ENCODE data around the gene KRT83.
"Not testable (repeated sequence)": the region's sequence is repeated elsewhere in the genome, so short reads cannot be mapped to it uniquely, and the experiment has no call there.

The KRT83 gene

DNA sequence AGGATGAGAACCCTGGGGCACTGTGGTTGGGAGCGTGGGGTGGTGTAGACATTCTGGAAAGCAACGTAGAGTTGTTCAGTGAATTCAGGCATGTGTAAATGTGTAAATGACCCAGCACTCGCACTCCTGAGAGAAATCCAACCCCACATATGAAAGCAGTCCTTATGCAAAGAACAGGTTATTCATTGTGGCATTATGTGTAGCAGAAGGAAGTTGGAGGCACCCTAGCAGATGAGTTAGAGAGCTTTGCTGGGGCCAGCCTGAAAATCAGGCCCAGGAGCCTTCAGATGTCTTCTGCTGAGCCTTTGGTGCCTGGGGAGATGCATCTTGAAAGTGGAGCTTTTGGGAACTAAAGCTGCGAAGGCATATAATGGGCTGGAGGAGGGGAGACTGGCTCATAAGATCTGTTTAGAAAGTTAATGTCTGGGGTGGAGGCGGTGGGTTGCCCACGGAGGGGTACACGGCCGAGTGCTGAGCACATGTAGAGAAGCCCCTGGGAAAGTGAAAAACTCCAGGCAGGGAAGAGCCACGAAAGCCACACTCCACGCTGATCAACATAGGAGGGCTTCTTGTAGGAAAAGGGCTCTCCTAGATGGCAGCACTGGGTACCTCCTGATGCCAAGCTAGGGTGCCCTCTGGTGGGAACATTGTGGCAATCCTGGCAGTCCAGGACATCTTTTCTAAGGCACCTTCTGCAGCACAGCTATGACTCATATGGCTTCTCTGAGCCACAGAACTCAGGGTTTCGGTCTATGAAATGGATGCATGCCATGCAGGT, 6.0 kb upstream of the KRT83 start:
- H3K27me3 Mint-ChIP-seq = peaks cover 36% of the 10 kb centered on the region
- no peak overlapping the region for H3K4me3 Mint-ChIP-seq
- ATAC-seq (peak; percentile 98), DNase-seq (peak; percentile 67 to 85)
- H3K9me3 Mint-ChIP-seq = no peaks in the 10 kb centered on the region
- H3K27ac Mint-ChIP-seq = no peak overlapping the region
- H3K4me1 Mint-ChIP-seq = peaks cover 16% of the 10 kb centered on the region

DNA sequence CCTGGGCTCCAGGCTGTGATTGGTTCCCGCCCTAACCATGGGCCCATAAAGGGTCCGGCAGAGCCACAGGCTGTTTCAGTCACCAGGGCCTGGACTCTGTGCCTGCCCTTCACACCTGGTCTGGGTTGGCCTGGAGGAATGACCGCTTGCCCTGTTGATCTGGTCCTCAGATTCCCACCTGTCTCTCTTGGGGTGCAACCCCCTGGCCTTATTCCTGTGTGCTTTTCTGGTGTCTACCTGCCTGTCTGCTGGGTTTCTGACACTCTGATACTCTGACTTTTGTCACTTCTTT, 2.9 kb upstream of the KRT83 start:
- Mint-ChIP-seq H3K9me3 (no peaks in the 10 kb centered on the region), H3K27ac (no peak overlapping the region), H3K4me3 (no peak overlapping the region), H3K4me1 (peaks cover 16% of the 10 kb centered on the region), H3K27me3 (peaks cover 62% of the 10 kb centered on the region)
- no peak for DNase-seq
- no peak for ATAC-seq

DNA sequence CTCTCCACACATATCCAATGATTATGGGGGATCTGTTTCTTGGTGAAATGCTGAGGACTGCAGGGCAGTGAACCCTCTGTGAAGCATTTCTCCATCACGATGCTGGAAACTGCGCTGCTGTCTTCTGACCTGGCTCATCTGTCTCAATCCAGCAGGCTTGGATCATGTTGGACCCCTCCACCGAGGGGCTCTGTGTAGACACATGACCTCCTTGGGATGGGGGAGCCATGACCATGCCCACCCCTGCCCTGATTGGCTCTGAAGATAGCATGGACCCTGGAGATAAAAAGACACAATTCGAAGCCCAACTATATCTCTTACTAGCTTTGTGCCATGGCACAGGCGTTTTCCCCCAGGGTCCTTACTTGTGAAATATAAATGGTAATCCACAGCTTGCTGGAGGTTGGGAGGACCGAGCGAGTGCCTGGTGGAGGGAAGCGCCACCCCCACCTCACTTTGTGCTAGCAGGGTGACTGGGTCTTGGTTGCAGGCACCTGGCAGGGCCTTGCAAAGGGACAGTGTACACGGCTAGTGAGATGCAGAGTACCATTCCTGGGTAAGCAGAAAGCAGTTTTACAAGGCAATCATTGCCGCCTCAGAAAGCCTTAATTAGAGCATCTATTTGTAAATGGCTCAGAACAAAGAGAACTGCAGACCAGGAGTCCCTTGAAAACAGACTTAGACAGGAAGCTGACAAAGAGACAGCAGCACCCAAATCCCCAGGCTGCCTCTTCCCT, 2.4 kb upstream of the KRT83 start:
- Mint-ChIP-seq H3K27me3 (peaks cover 62% of the 10 kb centered on the region), H3K4me1 (peaks cover 16% of the 10 kb centered on the region)

DNA sequence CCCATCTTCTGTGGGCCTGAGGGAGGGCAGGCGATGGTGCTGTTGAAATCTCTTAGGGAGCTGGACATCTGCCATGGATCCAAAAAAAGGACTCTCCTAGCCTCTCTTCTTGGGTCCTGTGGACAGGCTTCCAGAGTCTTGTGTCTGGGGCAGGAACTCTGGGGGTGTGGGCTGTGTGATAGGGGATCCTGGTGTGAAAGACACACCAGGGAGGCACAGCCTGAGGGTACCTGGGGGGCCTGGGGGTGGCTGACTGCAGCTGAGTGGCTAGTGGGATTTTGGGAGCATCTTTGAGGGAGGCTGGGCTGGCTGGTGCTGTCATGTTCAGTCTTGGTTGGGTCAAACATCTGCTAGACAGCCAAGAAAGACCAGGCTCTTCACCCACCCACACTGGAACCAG, 1.8 kb upstream of the KRT83 start:
- ATAC-seq (no peak), DNase-seq (no peak)
- Mint-ChIP-seq H3K4me1 (peaks cover 13% of the 10 kb centered on the region), H3K27me3 (peaks cover 66% of the 10 kb centered on the region), H3K9me3 (no peaks in the 10 kb centered on the region), H3K27ac (peak overlapping the region in 1 of 2 donors; percentile 73), H3K4me3 (no peak overlapping the region)

More for the DNA sequence above, 2.4 kb upstream of the KRT83 start:
- ATAC-seq (no peak), DNase-seq (no peak)
- no peaks in the 10 kb centered on the region for H3K9me3 Mint-ChIP-seq
- no peak overlapping the region for H3K4me3 Mint-ChIP-seq
- no peak overlapping the region for H3K27ac Mint-ChIP-seq

DNA sequence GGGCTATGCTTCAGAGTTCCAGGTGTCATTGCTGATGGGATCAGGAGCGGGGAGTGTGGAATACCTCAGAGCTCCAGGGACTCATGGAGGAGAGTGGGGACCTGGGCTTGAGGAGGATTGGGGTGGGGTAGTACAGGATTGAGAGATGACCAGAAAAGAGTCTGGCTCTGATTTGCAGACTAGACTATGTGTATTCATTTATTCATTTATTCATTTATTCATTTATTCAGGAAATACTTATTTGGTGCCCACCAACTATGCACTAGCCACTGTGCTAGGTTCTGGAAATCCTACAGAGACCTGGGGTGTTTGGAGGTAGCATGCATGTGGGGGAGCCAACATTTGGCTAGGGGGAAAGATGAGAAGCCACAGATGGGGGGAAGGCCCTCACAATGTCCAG, 871 bp upstream of the KRT83 start:
- H3K4me1 Mint-ChIP-seq = peaks cover 4% of the 10 kb centered on the region
- H3K4me3 Mint-ChIP-seq = no peak overlapping the region
- no peak for ATAC-seq
- H3K9me3 Mint-ChIP-seq = no peaks in the 10 kb centered on the region
- H3K27ac Mint-ChIP-seq = no peak overlapping the region
- H3K27me3 Mint-ChIP-seq = peaks cover 61% of the 10 kb centered on the region
- DNase-seq = no peak

DNA sequence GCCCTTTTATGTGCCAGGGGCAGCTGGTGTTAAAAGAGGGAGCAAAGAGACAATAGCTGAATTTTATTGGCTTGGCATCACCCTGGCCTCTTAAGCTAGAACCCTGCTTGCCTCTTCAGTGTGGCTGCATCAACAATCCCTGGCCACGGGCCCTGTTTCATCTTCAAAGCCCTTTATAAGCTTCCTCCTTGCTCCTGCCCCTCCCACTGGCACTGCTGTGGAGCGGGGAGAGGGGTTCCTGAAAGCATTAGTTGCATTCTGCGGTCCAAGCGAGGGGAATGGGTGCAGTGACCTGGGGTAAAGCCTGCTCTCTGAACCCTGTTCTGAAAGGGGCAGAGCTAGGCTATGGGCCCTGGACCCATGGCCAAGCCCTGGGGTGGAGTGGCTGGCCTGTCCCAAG, 220 bp upstream of the KRT83 start:
- Mint-ChIP-seq H3K9me3 (no peaks in the 10 kb centered on the region), H3K4me3 (no peak overlapping the region), H3K4me1 (no peaks in the 10 kb centered on the region), H3K27ac (no peak overlapping the region), H3K27me3 (peaks cover 55% of the 10 kb centered on the region)
- ATAC-seq (no peak), DNase-seq (no peak)

DNA sequence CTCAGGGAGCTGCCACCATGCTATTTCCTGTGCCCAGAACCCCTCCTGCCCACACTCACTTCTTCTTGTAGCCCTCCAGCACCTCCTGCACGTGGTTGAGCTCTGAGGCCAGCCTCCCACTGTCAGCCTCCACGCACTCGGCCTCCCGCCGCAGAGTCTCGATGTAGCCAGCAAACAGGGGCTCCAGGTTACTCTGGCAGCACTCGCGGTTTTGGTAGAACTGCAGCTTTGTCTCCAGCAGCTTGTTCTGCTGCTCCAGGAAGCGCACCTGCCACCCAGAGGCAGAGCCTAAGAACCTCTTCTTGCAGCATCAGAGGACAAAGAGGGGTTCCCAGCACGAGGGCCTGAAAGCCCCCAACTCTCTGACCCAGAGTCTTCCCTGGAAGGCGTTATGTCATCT, 2.1 kb downstream of the KRT83 start:
- Mint-ChIP-seq H3K27me3 (peaks cover 54% of the 10 kb centered on the region), H3K4me3 (no peak overlapping the region)

DNA sequence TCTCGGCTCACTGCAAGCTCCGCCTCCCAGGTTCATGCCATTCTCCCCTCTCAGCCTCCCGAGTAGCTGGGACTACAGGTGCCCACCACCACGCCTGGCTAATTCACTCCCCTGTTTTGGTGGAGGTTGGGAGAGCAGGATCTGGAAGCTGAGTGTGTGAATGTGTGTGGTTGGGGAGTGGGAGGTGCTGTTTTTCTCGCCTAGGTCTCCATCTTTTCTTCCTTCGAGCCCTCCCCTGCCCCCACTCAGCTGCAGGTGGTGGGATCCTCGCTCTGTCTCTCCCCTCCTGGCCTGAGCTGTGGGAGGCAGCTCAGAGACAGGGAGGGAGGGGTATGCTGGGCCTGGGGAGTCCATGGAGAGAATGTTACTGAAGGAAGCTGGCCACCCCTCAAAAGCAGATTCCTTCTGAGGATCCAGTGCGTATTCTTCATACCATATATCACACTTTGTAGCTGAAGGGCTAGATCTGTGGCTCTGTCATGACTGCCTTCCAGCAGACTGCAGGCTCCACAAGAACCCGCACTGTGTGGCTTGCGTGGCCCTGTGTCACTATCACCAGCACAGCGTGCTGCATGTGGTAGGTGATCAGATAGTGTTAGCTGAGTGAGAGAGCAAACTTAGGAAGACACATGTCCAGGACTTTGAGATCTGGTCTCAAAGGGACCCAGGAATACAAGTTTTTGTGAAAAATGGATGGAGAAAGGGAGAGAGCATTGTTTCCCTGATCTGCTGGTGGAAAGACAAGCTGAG, 2.8 kb downstream of the KRT83 start:
- no peak overlapping the region for H3K4me3 Mint-ChIP-seq

More for the DNA sequence above, 2.1 kb downstream of the KRT83 start:
- H3K27ac Mint-ChIP-seq = no peak overlapping the region
- H3K4me1 Mint-ChIP-seq = no peaks in the 10 kb centered on the region
- no peak for DNase-seq
- ATAC-seq = no peak
- H3K9me3 Mint-ChIP-seq = no peaks in the 10 kb centered on the region

DNA sequence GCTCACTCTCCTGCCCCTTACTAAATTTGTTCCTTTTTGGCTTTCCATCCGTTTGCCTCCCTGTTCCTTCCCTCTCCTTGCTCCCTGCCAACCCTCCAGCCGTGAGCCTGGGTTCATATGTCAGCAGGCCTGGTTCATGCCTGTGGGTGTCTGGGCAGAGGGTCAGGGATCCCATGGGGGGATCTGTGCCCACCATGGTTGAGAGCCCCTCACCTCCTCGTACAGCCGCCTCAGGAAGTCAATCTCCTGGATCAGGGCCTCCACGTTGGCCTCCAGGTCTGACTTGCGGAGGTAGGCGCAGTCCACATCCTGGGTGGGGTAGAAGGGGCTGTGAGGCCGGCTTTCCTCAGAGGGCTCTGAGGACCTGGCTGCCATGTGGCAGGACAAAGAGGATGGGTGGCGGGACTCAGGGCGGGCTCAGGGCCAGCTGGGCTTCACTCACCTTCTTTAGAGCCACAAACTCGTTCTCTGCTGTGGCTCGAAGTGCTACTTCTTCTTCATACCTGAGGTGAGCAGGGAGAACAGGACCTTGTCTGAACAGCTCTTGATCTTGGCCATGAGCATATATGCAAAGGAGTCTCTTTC, 3.6 kb downstream of the KRT83 start:
- Mint-ChIP-seq H3K9me3 (no peaks in the 10 kb centered on the region), H3K4me3 (no peak overlapping the region), H3K27ac (no peak overlapping the region), H3K27me3 (peaks cover 53% of the 10 kb centered on the region), H3K4me1 (no peaks in the 10 kb centered on the region)
- no peak for ATAC-seq
- no peak for DNase-seq

More for the DNA sequence above, 2.8 kb downstream of the KRT83 start:
- ATAC-seq (no peak), DNase-seq (no peak)
- Mint-ChIP-seq H3K9me3 (no peaks in the 10 kb centered on the region), H3K4me1 (no peaks in the 10 kb centered on the region), H3K27me3 (peaks cover 53% of the 10 kb centered on the region), H3K27ac (peak overlapping the region in 1 of 2 donors; percentile 28)

DNA sequence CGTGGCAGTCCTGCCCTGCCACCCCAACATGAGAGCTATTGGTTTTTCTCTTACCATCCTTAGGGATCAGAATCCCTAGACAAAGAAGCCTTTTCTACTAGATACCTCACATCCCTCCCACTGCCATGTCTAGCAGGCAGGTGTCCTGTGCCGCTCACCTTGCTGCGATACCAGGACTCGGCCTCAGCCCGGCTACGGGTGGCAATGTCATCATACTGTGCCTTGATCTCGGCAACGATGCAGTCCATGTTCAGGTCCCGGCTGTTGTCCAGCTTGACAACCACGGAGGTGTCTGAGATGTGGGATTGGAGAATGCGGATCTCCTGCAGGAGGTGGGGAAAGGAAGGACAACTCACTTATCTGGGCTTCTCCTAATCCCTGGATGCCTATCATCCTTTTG, 4.5 kb downstream of the KRT83 start:
- no peak for DNase-seq
- no peak overlapping the region for H3K4me3 Mint-ChIP-seq
- ATAC-seq = no peak
- no peaks in the 10 kb centered on the region for H3K9me3 Mint-ChIP-seq
- peaks cover 53% of the 10 kb centered on the region for H3K27me3 Mint-ChIP-seq
- H3K27ac Mint-ChIP-seq = no peak overlapping the region
- H3K4me1 Mint-ChIP-seq = no peaks in the 10 kb centered on the region

DNA sequence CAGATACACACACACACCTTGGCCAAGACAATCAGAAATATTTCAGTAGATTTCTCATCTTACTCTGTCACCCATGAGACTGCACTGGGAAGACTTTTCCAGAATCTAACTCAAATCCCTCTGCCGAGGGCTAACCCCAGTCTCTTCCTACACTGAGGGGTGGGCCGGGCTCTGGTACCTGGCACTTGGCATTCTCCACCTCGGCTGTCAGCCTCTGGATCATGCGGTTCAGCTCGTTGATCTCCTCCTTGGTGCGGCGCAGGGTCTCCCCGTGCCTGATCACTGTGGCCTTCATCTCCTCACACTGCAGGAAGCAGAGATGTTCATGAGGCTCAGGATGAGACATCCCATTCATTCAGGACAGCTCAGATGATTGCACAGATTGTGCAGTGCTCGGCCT, 4.9 kb downstream of the KRT83 start:
- no peak overlapping the region for H3K27ac Mint-ChIP-seq
- ATAC-seq (no peak), DNase-seq (no peak)
- H3K4me3 Mint-ChIP-seq = no peak overlapping the region
- H3K27me3 Mint-ChIP-seq = peaks cover 53% of the 10 kb centered on the region
- H3K4me1 Mint-ChIP-seq = no peaks in the 10 kb centered on the region
- H3K9me3 Mint-ChIP-seq = no peaks in the 10 kb centered on the region

DNA sequence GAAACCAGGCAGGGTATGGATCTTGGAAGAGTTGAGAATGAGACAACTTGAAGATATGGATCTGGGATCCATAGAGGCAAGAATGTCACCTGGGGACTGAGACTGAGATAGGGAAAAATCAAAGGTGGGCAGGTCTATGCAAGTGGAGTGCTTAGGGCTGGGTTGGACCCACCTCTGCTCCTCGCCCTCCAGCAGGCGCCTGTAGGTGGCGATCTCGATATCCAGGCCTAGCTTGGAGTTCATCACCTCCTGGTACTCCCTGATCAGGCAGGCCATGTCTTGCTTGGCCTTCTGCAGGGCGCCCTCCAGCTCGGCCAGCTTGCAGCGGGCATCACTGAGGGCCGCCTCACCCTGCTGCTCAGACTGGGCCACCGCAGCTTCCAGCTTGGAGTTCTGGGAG, 5.5 kb downstream of the KRT83 start:
- not testable (repeated sequence) for H3K9me3 Mint-ChIP-seq, H3K4me3 Mint-ChIP-seq, H3K27ac Mint-ChIP-seq, H3K4me1 Mint-ChIP-seq
- ATAC-seq (peak; percentile 43), DNase-seq (peak in 1 of 2 donors; percentile 32)
- H3K27me3 Mint-ChIP-seq = peaks cover 53% of the 10 kb centered on the region

DNA sequence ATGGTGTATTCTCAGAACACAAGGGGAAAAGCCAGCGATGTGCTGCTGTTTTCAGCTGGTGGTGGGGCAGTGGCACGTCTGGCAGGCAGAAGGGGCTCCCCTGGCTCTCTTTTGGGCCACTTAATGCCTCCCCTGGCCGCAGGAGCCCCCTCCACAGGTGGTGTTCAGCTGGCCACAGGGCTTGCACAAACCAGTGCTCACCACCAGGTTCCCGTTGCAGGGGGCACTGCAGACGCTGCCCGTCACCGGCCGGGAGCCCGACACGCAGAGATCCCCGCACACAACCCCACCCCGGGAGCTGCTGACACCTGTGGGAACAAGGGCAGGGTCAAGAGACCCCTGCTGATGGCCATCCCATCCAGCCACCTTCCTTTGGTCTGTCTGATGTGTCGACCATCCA, 6.7 kb downstream of the KRT83 start:
- ATAC-seq (no peak), DNase-seq (no peak)
- Mint-ChIP-seq H3K27me3 (peaks cover 53% of the 10 kb centered on the region), H3K4me3 (no peak overlapping the region), H3K9me3 (no peaks in the 10 kb centered on the region), H3K27ac (no peak overlapping the region), H3K4me1 (no peaks in the 10 kb centered on the region)

DNA sequence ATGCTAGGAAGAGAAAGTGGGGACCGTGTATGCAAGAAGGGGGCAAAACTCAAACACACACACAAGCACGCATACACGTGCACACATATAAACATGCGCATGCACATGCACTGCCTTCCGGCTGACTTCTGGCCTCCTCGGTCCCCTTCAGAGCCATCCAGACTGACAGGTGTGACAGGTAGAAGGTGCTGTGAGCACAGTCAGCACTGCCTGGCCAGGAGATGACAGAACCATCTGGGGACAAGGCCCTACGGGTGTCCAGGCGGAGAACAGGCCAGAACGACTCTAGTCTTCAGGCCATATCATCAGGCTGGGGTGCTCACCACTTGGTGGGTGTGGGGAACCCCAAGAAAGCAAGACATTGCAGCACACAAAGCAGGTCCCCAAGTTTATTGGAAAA, 7.3 kb downstream of the KRT83 start:
- ATAC-seq (no peak), DNase-seq (no peak)
- peaks cover 53% of the 10 kb centered on the region for H3K27me3 Mint-ChIP-seq
- no peak overlapping the region for H3K4me3 Mint-ChIP-seq
- H3K27ac Mint-ChIP-seq = peak overlapping the region in 1 of 2 donors; percentile 48
- H3K4me1 Mint-ChIP-seq = peaks cover 1% of the 10 kb centered on the region
- no peaks in the 10 kb centered on the region for H3K9me3 Mint-ChIP-seq

DNA sequence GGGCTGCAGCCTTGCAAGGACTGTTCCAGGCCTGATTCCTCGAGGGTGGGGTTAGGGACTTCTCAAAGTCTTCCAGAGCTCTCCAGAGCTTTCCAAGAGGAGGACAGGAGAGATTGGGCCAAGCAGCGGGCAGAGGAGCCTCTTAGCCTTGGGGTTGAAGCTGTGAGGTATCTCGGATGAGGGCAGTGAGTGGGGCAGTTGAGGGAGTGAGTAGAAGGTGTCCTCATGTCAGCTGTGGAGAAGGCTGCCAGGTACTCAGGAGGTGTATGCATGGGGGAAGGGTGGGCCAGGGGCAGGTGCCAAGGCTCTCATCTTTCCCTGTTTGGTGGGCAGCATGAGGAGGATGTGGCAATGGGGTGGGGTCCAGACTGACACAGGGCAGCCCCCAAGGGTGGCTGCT, 7.7 kb downstream of the KRT83 start:
- Mint-ChIP-seq H3K4me1 (peaks cover 6% of the 10 kb centered on the region), H3K27ac (peak overlapping the region; percentile 48 to 77), H3K4me3 (no peak overlapping the region), H3K27me3 (peaks cover 53% of the 10 kb centered on the region), H3K9me3 (no peaks in the 10 kb centered on the region)
- DNase-seq = no peak
- no peak for ATAC-seq

DNA sequence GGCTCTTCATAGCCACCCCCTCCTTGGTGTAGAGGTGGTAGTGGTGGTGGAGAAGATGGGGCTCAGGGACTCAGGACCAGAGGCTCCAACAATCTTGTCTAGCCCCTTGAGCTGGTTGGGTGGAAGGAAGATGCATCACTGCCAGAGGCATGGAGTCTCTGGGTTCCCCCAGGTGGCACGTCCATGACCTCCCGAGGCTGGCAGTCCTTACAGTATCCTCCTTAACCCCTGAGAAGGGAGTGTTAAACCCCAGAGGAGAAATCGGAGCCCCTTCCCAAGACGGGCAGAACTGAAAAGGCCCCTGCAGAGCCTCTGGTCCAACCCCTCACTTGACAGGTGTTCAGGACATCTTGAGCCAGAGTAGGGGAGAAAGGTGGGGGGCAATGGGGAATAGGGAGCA, 9.1 kb downstream of the KRT83 start:
- Mint-ChIP-seq H3K27me3 (peaks cover 64% of the 10 kb centered on the region), H3K27ac (no peak overlapping the region), H3K4me3 (no peak overlapping the region), H3K9me3 (no peaks in the 10 kb centered on the region), H3K4me1 (peaks cover 12% of the 10 kb centered on the region)
- ATAC-seq = no peak
- DNase-seq = no peak
